HG03196 (cell line): Measurements from ENCODE around the gene RUFY2.
"Not testable (repeated sequence)": the region's sequence is repeated elsewhere in the genome, so short reads cannot be mapped to it uniquely, and the experiment has no call there.

Source experiments
- ATAC-seq: cut with Tn5 transposase; IDR thresholded peaks from one replicate; pipeline ENCODE4 v1.9.1; 2021; ENCODE audit not compliant: unreplicated experiment

Gene RUFY2

DNA sequence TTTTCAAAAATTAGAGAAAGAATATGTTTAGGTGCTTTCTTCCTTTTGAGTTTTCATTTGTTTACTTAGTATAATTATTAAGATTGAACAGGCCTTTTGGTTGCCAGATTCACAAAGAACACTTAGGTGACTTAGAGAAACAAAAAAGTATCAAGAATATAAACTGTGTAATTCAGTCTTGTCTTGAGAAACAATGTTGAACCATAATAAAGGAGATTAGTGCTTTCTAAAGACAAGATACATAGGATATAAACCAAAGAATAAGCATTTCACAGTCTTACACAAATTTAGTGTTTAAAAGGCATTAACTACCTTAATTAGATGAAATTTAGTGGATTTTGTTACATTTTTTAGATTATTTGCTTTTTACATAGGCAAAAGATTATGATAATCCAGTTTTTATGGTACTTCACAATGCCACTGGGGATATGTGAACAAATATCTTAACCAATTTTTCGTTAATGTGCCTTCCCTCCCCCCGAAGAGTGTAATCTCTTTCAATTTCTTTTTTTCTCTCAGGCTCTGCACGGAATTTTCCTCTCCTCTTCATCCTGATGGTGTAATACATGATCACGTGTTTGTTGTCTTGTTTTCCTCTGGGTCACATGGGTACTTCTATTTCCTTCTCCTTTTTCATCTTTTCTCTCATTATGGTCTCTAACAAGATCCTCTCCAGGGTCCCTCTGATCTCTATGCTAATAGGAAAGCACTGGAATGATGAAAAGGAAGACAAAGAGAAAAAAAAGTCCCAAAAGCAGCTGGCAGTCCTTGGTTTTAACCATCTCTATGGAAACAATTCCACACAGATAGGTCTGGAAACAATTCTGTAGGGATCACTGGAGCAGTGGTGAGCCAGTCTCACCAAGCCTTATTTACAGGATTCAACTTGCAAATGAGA is 78.9 kb downstream of the RUFY2 start:
- no peak for ATAC-seq

DNA sequence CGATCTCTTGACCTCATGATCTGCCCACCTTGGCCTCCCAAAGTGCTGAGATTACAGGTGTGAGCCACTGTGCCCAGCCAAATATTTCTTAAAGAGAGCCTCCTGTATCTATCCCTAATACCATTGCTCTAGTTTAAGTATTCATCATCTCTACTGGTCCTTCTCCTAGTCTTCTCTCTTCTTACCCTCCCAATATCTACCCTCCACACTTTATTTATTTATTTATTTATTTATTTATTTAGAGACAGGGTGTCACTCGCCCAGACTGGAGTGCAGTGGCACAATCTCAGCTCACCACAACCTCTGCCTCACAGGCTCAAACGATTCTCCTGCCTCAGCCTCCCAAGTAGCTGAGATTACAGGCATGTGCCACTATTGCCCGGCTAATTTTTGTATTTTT is 82.7 kb downstream of the RUFY2 start:
- not testable (repeated sequence) for ATAC-seq

DNA sequence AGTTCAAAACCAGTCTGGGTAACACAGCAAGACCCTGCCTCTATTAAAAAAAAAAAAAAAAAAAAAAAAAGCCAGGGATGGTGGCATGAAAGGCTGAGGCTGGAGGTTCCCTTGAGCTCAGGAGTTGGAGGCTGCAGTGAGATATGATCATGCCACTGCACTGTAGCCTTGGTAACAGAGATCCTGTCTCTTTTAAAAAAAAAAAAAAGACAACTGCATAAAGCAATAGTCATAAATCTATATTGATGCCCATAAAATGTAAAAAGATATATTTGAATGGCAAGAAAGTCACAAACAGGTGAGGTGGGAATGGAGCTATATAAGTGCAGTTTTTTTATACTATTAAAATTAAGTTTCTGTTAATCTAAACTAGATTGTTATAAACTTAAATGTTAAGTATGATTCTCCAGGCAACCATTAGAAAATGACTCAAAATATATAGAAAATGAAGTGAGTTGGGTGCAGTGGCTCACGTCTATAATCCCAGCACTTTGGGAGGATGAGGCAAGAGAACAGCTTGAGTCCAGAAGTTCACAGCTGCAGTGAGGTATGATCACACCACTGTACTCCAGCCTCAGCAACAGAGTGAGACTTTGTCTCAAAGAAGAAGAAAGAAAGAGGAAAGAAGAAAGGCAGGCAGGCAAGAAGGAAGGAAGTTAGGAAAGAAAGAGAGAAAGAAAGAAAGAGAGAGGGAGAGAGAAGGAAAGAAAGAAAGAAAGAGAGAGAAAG is 88.6 kb downstream of the RUFY2 start:
- ATAC-seq = no peak

DNA sequence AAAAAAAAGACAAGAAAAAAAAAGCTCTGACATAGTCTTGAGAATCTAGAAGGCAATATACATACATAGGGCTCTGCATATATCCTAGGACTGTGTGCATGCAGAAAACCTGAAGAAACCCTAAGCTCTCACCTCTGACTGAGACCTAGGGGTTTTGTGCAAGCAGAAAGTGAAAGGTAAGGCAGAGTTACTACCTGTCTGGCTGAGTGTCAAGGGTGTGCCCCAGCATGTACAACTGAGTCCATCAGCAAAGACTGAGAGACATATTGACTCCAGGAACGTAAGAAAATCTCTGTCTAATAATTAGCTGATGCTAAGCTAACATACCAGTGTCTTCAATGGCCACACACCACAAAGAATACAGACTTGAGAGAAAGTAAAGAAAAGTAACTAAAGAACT is 91.5 kb downstream of the RUFY2 start:
- no peak for ATAC-seq

DNA sequence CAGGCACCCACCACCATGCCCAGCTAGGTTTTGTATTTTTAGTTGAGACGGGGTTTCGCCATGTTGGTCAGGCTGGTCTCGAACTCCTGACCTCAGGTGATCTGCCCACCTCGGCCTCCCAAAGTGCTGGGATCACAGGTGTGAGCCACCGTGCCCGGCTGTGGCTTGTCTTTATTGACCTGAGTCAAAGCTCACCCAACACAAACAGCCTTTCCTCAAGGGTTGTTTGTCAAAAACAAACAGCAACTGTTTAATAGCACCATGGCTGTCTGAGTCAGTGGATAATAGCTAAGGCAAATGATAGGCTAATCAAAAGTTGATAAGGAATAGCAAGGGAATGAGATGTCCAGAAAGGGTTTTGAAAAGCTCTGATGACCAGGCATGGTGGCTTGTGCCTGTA is 92.1 kb downstream of the RUFY2 start:
- ATAC-seq = not testable (repeated sequence)

DNA sequence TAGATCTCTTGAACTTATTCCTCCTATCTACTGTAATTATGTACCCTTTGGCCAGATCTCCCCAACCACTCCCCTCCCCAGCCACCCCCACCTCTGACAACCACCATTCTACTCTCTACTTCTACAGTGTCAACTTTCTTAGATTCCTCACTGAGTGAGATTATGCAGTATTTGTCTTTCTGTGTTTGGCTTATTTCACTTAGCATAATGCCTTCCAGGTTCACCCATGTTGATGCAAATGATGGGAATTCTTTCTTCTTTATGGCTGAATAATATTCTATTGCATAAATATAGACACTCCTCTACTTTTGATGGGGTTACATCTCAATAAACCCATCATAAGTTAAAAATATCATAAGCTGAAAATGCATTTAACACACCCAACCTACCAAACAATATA is 96.5 kb downstream of the RUFY2 start:
- ATAC-seq = no peak

DNA sequence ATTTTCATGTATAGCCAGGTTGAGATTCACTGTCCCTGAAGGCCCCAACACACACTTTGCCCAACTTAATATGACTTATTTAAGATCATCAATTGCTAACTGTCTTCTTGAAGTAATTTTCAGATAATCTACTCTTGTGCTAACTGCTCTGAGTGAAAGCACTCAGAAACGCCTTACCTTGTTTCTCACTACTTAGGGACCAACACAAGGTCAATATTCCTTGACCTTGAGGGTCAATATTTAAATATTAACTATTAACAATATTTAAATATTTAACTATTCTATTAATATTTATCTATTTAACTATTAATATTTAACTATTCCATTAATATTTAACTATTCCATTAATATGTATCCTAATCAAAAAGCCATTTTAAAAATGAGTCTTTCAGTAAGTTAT is 101.2 kb downstream of the RUFY2 start:
- no peak for ATAC-seq

DNA sequence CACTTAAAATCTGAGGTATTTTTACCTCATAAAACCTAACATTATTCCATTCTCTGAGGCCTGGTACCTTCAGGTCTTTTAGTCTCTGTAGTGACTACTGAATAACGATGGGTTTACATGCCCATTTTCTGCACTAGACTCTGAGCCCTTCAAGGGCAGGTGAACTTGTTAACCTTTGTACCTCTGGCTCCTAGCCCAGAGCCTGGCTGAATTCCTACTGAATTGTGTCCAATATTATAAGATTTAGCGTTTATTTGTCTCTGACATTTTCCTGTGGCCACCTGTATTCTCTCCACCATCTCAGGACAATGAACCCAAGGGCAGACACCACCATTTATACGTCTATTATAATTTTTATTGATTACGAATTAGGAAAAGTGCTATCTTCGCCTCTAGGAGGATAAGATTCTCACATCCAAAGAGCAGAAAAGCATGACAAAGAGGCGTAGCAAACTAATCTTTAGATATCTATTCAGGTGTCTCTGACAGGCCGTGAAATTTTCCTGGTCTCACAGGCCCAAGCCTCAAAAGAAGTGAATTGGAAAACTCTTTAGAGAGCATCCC is 103.1 kb downstream of the RUFY2 start:
- no peak for ATAC-seq

DNA sequence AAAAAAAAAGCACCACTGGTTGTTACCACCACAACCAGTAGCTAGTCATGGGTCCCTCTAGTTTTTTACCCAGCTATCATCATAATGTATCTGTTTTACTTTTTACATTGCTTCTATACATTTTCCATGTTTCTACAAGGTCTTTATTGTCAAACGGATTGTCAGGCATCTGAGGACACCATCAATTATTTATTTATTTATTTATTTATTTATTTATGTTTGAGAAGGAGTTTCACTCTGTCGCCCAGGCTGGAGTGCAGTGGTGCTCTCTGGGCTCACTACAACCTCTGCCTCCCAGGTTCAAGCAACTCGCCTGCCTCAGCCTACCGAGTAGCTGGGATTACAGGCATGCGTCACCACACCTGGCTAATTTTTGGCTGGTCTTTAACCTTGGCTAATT is 104.2 kb downstream of the RUFY2 start:
- ATAC-seq = no peak

DNA sequence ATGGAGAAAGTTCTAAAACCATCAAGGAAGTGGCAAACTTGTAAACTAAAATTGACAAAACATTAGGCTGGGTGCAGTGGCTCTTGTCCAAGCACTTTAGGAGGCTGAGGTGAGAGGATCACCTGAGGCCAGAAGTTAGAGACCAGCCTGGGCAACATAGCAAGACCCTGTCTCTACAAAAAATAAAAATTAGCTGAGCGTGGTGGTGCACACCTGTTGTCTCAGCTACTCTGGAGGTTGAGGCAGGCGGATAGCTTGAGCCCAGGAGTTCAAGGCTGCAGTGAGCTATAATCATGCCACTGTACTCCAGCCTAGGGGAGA is 104.6 kb downstream of the RUFY2 start:
- ATAC-seq = peak; percentile 14

DNA sequence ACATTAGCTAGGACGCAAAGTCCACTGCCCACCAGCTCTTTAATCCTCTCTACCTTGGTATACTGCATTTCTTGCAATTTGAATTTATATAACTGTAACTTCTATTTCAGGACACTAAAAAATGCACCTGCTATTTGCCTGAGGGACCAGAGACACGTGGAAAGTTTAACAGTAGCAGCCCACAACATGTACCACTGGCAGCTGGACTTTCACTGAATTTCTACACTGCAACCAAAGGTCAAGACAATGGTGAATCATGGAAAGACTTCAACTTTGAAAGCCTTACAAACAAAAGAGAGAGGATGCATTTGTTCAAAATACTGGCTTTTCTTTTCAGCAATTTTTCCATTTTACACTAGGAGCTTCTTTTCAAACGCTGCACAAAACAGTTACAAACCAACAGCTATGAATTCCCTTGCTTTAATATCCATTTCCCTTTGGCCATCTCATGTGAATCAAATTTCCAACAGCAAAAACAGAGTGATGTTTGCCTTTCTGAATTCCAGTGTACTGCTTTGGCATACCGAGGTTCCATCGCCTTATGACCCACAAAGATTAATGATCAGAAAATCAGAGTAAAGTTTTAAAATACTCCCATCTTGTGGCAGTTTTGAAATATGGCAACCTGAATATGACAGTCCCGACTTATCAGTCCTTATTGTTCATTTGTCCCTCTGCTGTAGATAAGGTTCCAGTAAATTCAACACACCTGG is 105.1 kb downstream of the RUFY2 start:
- ATAC-seq = peak; percentile 64

DNA sequence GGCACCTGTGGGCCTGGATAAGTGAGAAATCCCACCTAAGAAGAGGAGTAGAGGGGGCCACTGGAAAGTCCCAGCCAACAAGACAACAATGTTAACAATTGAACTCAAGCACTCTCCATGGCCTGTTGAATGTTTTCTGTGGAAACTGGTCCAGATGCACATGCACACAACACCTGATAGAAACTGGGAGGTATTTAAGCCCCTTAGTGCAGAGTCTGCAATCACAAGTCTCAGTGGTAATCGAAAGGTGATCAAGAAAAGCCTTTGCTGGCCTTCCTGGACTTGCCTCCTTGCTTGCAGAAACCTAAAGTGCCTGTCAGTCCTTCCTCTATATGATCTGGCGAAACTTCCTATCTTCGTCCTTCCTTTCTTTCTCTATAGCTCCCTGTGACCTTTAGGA is 105.8 kb downstream of the RUFY2 start:
- ATAC-seq = no peak

DNA sequence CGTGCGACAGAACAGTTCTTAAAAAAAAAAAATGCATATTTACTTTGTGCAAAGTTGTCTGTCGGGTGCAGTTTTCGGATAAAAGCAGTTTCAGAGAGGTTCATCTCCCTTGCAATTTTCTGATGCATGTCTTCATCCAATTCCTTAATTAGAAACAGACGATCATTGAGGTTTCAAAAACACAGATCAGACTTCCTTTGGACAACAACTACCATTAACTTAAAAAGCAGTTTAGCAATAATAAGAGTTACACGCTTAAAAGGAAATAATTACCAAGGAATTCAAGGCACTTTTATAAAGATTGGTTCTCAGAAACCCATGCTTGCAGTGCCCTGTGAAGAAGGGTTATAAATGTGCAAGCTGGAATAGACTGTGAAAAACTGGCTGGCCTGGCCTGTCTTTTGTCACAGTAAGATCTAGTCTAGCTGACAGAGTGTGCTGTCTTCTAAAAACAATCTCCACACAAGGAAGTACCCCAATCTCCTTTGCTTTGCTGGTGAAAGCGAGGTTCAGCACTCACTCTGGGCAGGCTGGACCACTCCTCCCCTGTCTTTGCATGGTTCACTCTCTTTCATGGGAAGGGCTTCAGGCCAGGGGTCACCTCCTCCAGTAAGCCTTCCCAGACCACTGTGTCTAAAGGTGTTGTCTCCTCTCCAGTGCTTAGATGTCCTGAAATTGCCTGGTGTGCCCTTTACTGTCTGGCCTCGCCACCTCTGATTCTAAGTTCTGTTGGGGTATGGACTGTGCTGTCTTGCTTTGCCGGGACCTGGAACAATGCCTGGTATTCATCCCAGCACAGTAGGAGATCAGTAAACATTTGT is 110.0 kb downstream of the RUFY2 start:
- no peak for ATAC-seq
